ENCODE results near the gene EBNA1BP2.

The EBNA1BP2 gene

GRCh38 chr1:43153443-43153842, 18.6 kb downstream of the EBNA1BP2 start:
- TF ChIP-seq CTCF (IDR thresholded peaks at IDR 0.05; ENCODE audit: control extremely low read depth, extremely low read depth, low read depth, missing control alignments): no peak
- CTCF ChIA-PET: interaction anchor here (1.5 kb wide), 1 partner anchor 9 kb away, joined by 4 read pairs; no protein-coding TSS in a partner anchor
- POLR2A ChIA-PET: no interaction called here
- no peak for DNase-seq (ENCODE audit: extremely low spot score)

GRCh38 chr1:43152866-43153265, 19.2 kb downstream of the EBNA1BP2 start:
- no peak for DNase-seq (ENCODE audit: extremely low spot score)
- no peak for TF ChIP-seq CTCF (IDR thresholded peaks at IDR 0.05; ENCODE audit: control extremely low read depth, extremely low read depth, low read depth, missing control alignments)
- ChIA-PET CTCF (interaction anchor here (1.3 to 1.5 kb wide), 2 partner anchors 9 to 12 kb away, joined by 4 to 5 read pairs; no protein-coding TSS in a partner anchor), POLR2A (no interaction called here)

- TF ChIP-seq CTCF (IDR thresholded peaks at IDR 0.05; ENCODE audit: control extremely low read depth, extremely low read depth, low read depth, missing control alignments): no peak
- ChIA-PET CTCF (interaction anchor here (1.2 kb wide), 1 partner anchor 77 kb away, joined by 3 read pairs; no protein-coding TSS in a partner anchor), POLR2A (no interaction called here)
- DNase-seq (ENCODE audit: extremely low spot score): no peak
Observed at GRCh38 chr1:43149889-43150288, 22.2 kb downstream of the EBNA1BP2 start.

GRCh38 chr1:43147625-43148327, 24.3 kb downstream of the EBNA1BP2 start:
- POLR2A ChIA-PET: no interaction called here
- peak; percentile 39 for DNase-seq (ENCODE audit: extremely low spot score)
- CTCF ChIA-PET: no interaction called here
- no peak for TF ChIP-seq CTCF (IDR thresholded peaks at IDR 0.05; ENCODE audit: control extremely low read depth, extremely low read depth, low read depth, missing control alignments)

- ChIA-PET CTCF (interaction anchor here (1.2 kb wide), 2 partner anchors 9 to 27 kb away, joined by 4 read pairs; partner anchors contain the start of genes CFAP57 and EBNA1BP2), POLR2A (no interaction called here)
- no peak for DNase-seq (ENCODE audit: extremely low spot score)
- no peak for TF ChIP-seq CTCF (IDR thresholded peaks at IDR 0.05; ENCODE audit: control extremely low read depth, extremely low read depth, low read depth, missing control alignments)
Observed at GRCh38 chr1:43144237-43144636, 27.9 kb downstream of the EBNA1BP2 start.

GRCh38 chr1:43143441-43143888, 28.6 kb downstream of the EBNA1BP2 start:
- CTCF ChIA-PET: interaction anchor here (1.2 kb wide), 2 partner anchors 10 to 28 kb away, joined by 4 read pairs; partner anchors contain the start of genes CFAP57 and EBNA1BP2
- POLR2A ChIA-PET: no interaction called here
- DNase-seq (ENCODE audit: extremely low spot score): no peak
- peak; percentile 8 for TF ChIP-seq CTCF (IDR thresholded peaks at IDR 0.05; ENCODE audit: control extremely low read depth, extremely low read depth, low read depth, missing control alignments)
